B cell (primary cell): ENCODE measurements around the gene PSMD1. TPM values are rescaled to one million over a fixed set of nuclear protein-coding genes. Genes with fewer than 3 reads are reported as not detected.
"Not testable (repeated sequence)": the region's sequence is repeated elsewhere in the genome, so short reads cannot be mapped to it uniquely, and the experiment has no call there.

Source experiments
- ATAC-seq: fragments of 200-7000 bp; cut with Tn5 transposase; one replicate; pipeline ENCODE4 v1.10.0; 2021; ENCODE audit warnings: low read depth, mild to moderate bottlenecking, moderate number of reproducible peaks, moderate library complexity
- CTCF ChIA-PET: fragments of 350-600 bp; sonication (Branson Sonifier 250); formaldehyde crosslinking; loops from one replicate; lab custom pipeline; 2021; ENCODE audit warnings: antibody characterized with exemption, inconsistent platforms; lab: Charles Lee
- POLR2A ChIA-PET: fragments of 350-600 bp; sonication (Branson Sonifier 250); formaldehyde crosslinking; loops from one replicate; lab custom pipeline; 2021; ENCODE audit warnings: antibody characterized with exemption; lab: Charles Lee
- DNase-seq: peaks from one replicate; pipeline ENCODE4 v3.0.0; 2013
- H2AFZ ChIP-seq: 2 replicates; pipeline ENCODE4 v1.6.1; 2012; ENCODE audit warnings: mild to moderate bottlenecking, low read depth, low read length; ENCODE audit not compliant: insufficient read depth, poor library complexity, severe bottlenecking
- H3K27ac ChIP-seq, 2 donors: 1 replicate in 1 of 2; 2 replicates in 1 of 2; pipeline ENCODE4 v1.5.1; 2012 to 2013; ENCODE audit warnings: low read length in 2 of 2, mild to moderate bottlenecking in 2 of 2, moderate library complexity in 1 of 2
- H3K27me3 ChIP-seq, 4 experiments: fragments of 200-600 bp in 1 of 4; sonication (generic) in 1 of 4; replicated peaks in 1 of 4; 1 replicate in 2 of 4; 2 replicates in 2 of 4; pipeline versions ENCODE4 v1.6.1 to v1.7.0; 2013 to 2016; ENCODE audit warnings: low read length in 3 of 4, mild to moderate bottlenecking in 2 of 4, mixed read lengths in 1 of 4, moderate library complexity in 1 of 4; ENCODE audit not compliant: insufficient read depth in 4 of 4, control insufficient read depth in 3 of 4; ENCODE audit errors: control extremely low read depth in 1 of 4
- H3K36me3 ChIP-seq, 2 experiments: replicated peaks in 1 of 2; 1 replicate in 1 of 2; 2 replicates in 1 of 2; pipeline versions ENCODE4 v1.6.1 to v1.7.1; 2013; ENCODE audit warnings: low read length in 1 of 2; ENCODE audit not compliant: insufficient read depth in 2 of 2, control insufficient read depth in 1 of 2; ENCODE audit errors: control extremely low read depth in 1 of 2, extremely low read depth in 1 of 2
- H3K4me1 ChIP-seq, 2 donors: fragments of 200-600 bp in 1 of 2; sonication (generic) in 1 of 2; 1 replicate in 1 of 2; 2 replicates in 1 of 2; pipeline versions ENCODE4 v1.5.1 to v1.6.1; 2013 to 2017; ENCODE audit warnings: low read length in 2 of 2; ENCODE audit not compliant: control insufficient read depth in 2 of 2, insufficient read depth in 2 of 2
- H3K4me2 ChIP-seq: replicated peaks from 2 replicates; pipeline ENCODE3; 2012; ENCODE audit warnings: mild to moderate bottlenecking, low read depth, low read length; ENCODE audit not compliant: poor library complexity, severe bottlenecking
- H3K4me3 ChIP-seq, 5 experiments: fragments of 200-600 bp in 1 of 5; sonication (generic) in 1 of 5; 1 replicate in 3 of 5; 2 replicates in 2 of 5; pipeline versions ENCODE4 v1.5.1 to v1.7.0; 2011 to 2016; ENCODE audit warnings: low read length in 4 of 5, mild to moderate bottlenecking in 4 of 5, low read depth in 2 of 5, control low read depth in 1 of 5, moderate library complexity in 1 of 5; ENCODE audit not compliant: insufficient read depth in 1 of 5; ENCODE audit errors: control extremely low read depth in 1 of 5, extremely low read depth in 1 of 5
- H3K79me2 ChIP-seq: fragments of 200-600 bp; sonication (generic); one replicate; pipeline ENCODE4 v1.6.0; 2016; ENCODE audit warnings: low read length; ENCODE audit not compliant: control insufficient read depth, insufficient read depth
- H3K9ac ChIP-seq: fragments of 200-600 bp; sonication (generic); 2 replicates; pipeline ENCODE4 v1.6.1; 2017; ENCODE audit warnings: mild to moderate bottlenecking, low read length, moderate library complexity
- H3K9me3 ChIP-seq, 3 donors: one replicate each; pipeline versions ENCODE4 v1.6.1 to v1.7.1; 2013; ENCODE audit warnings: low read length in 2 of 3; ENCODE audit not compliant: control insufficient read depth in 2 of 3, insufficient read depth in 1 of 3; ENCODE audit errors: control extremely low read depth in 1 of 3
- H4K20me1 ChIP-seq: 2 replicates; pipeline ENCODE4 v1.6.0; 2012; ENCODE audit warnings: mild to moderate bottlenecking, low read length; ENCODE audit not compliant: insufficient read depth, control insufficient read depth, poor library complexity, severe bottlenecking
- H3K27ac Mint-ChIP-seq: one replicate; pipeline ENCODE4 v1.8.0; 2021; ENCODE audit warnings: mixed read lengths
- H3K27me3 Mint-ChIP-seq: one replicate; pipeline ENCODE4 v1.8.0; 2021; ENCODE audit warnings: mixed read lengths
- H3K4me1 Mint-ChIP-seq: one replicate; pipeline ENCODE4 v1.8.0; 2021; ENCODE audit warnings: mixed read lengths
- H3K4me3 Mint-ChIP-seq: one replicate; pipeline ENCODE4 v1.8.0; 2021; ENCODE audit warnings: mixed read lengths
- H3K9me3 Mint-ChIP-seq: one replicate; pipeline ENCODE4 v1.8.0; 2022; ENCODE audit warnings: mixed read lengths; ENCODE audit not compliant: insufficient read depth
- EZH2 ChIP-seq: IDR thresholded peaks from 2 replicates; pipeline ENCODE4 v1.6.1; 2012; ENCODE audit warnings: borderline replicate concordance, low read depth, mild to moderate bottlenecking, moderate library complexity, low read length; ENCODE audit not compliant: insufficient read depth, poor library complexity, severe bottlenecking
- WGBS: methylation state at CpG from one replicate; pipeline ENCODE4 v1.1.5; 2013; ENCODE audit warnings: missing lambda C conversion rate; ENCODE audit not compliant: insufficient coverage; 5-methylcytosine and 5-hydroxymethylcytosine counted together
- intact Hi-C: fragments of 100-400 bp; cut with micrococcal nuclease; formaldehyde crosslinking; loops from one replicate; pipeline ENCODE4 v1.10.0; 2022
- polyA plus RNA-seq: library from polyadenylated mRNA; depleted of rRNA; stranded (reverse); fragments of >200 nt; gene quantifications from 2 replicates; pipeline ENCODE4 v1.2.3, GENCODE V29; 2012
- total RNA-seq, 2 donors: library from RNA; stranded (reverse); fragments of 120-200 nt in 1 of 2; gene quantifications; 1 replicate in 1 of 2; 2 replicates in 1 of 2; pipeline versions ENCODE4 v1.2.3 to v1.2.4, GENCODE V29; 2013 to 2022
- TF ChIP-seq, protein P1 (sequence below): fragments of 200-600 bp; IDR thresholded peaks from one replicate; pipeline ENCODE4 v1.8.0; 2022; ENCODE audit warnings: antibody characterized with exemption, mild to moderate bottlenecking

Gene PSMD1
- total and polyA plus RNA-seq, 2 donors (not counting 1 experiment from before 2014, with no cell fraction given): 21.5 to 48.2 TPM

GRCh38 chr2:231017231-231017598 is 39.5 kb upstream of the PSMD1 start:
- H3K27me3 ChIP-seq: peaks cover 0 to 11% (median 2%) of the 10 kb centered on the region in 4 experiments
- no peak overlapping the region for H3K27ac ChIP-seq
- CTCF ChIA-PET: interaction anchor here (0.7 kb wide), 1 partner anchor 13 kb away, joined by 5 read pairs; no protein-coding TSS in a partner anchor
- no peaks in the 10 kb centered on the region for H3K79me2 ChIP-seq
- Mint-ChIP-seq H3K4me3 (no peak overlapping the region), H3K9me3 (no peaks in the 10 kb centered on the region), H3K27me3 (peaks cover 40% of the 10 kb centered on the region), H3K27ac (no peak overlapping the region), H3K4me1 (no peaks in the 10 kb centered on the region)
- no peaks in the 10 kb centered on the region for H3K4me1 ChIP-seq
- intact Hi-C loops: no loop called here
- TF ChIP-seq, protein P1, sequence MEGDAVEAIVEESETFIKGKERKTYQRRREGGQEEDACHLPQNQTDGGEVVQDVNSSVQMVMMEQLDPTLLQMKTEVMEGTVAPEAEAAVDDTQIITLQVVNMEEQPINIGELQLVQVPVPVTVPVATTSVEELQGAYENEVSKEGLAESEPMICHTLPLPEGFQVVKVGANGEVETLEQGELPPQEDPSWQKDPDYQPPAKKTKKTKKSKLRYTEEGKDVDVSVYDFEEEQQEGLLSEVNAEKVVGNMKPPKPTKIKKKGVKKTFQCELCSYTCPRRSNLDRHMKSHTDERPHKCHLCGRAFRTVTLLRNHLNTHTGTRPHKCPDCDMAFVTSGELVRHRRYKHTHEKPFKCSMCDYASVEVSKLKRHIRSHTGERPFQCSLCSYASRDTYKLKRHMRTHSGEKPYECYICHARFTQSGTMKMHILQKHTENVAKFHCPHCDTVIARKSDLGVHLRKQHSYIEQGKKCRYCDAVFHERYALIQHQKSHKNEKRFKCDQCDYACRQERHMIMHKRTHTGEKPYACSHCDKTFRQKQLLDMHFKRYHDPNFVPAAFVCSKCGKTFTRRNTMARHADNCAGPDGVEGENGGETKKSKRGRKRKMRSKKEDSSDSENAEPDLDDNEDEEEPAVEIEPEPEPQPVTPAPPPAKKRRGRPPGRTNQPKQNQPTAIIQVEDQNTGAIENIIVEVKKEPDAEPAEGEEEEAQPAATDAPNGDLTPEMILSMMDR: no peak
- TF ChIP-seq EZH2: no peak
- H3K36me3 ChIP-seq: no peaks in the 10 kb centered on the region
- no peak overlapping the region for H2AFZ ChIP-seq
- H4K20me1 ChIP-seq: no peaks in the 10 kb centered on the region
- H3K9ac ChIP-seq: no peak overlapping the region
- DNase-seq (no peak), ATAC-seq (no peak)
- no CpG with 5 or more reads among the region's 4 CpGs for WGBS
- no peak overlapping the region for H3K4me2 ChIP-seq
- no peak overlapping the region for H3K4me3 ChIP-seq
- H3K9me3 ChIP-seq: peaks cover 0 to 2% (median 0%) of the 10 kb centered on the region in 3 donors
- POLR2A ChIA-PET: no interaction called here

GRCh38 chr2:231018184-231018583 is 38.5 kb upstream of the PSMD1 start:
- no peak for ATAC-seq
- ChIA-PET CTCF (no interaction called here), POLR2A (no interaction called here)
- no peak for DNase-seq
- Histone ChIP-seq H2AFZ (no peak overlapping the region), H3K9ac (no peak overlapping the region), H3K36me3 (no peaks in the 10 kb centered on the region), H3K4me1 (no peaks in the 10 kb centered on the region), H4K20me1 (no peaks in the 10 kb centered on the region), H3K9me3 (peaks cover 0 to 2% (median 0%) of the 10 kb centered on the region in 3 donors), H3K4me2 (no peak overlapping the region), H3K79me2 (no peaks in the 10 kb centered on the region), H3K4me3 (no peak overlapping the region), H3K27me3 (peaks cover 0 to 9% (median 2%) of the 10 kb centered on the region in 4 experiments), H3K27ac (no peak overlapping the region)
- intact Hi-C loops: no loop called here
- Mint-ChIP-seq H3K27me3 (peaks cover 36% of the 10 kb centered on the region), H3K9me3 (no peaks in the 10 kb centered on the region), H3K4me3 (no peak overlapping the region), H3K27ac (no peak overlapping the region), H3K4me1 (no peaks in the 10 kb centered on the region)
- WGBS: 95% methylated on average over 2 of the region's 3 CpGs
- TF ChIP-seq EZH2: no peak
- TF ChIP-seq, protein P1: no peak

DNA sequence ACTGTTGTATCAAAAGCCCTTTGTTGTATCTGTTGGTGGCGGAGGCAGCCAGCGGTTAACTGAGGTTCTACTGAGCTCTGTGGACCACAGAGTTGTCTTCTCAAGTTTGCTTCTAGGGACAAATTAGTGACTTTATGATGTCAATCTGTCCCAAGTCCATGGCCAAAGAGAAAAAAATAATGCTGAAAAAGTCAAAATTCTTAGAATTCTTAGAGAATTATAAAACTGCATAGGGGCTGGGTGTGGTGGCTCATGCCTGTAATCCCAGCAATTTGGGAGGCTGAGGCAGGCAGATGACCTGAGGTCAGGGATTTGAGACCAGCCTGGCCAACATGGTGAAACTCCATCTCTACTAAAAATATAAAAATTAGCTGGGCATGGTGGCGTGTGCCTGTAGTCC is 31.6 kb upstream of the PSMD1 start:
- H3K27ac ChIP-seq, H4K20me1 ChIP-seq, H3K27me3 ChIP-seq, intact Hi-C loops, DNase-seq, CTCF ChIA-PET, H3K4me3 ChIP-seq, H3K9me3 Mint-ChIP-seq, H3K4me1 Mint-ChIP-seq, H3K9me3 ChIP-seq, H3K4me1 ChIP-seq, H3K9ac ChIP-seq, H3K4me3 Mint-ChIP-seq, POLR2A ChIA-PET, H2AFZ ChIP-seq, H3K27ac Mint-ChIP-seq, H3K36me3 ChIP-seq, H3K79me2 ChIP-seq, H3K4me2 ChIP-seq, ATAC-seq: not testable (repeated sequence)
- WGBS: 88% methylated on average over 3 of the region's 3 CpGs
- peaks cover 25% of the 10 kb centered on the region for H3K27me3 Mint-ChIP-seq
